ENCODE measurements around the gene ERMAP.
A peak's percentile ranks its signal among the peaks of the same experiment; 100 is the strongest.
"Not testable (repeated sequence)": the region's sequence is repeated elsewhere in the genome, so short reads cannot be mapped to it uniquely, and the experiment has no call there.

ERMAP gene

GRCh38 chr1:42807056-42807668, 9.8 kb upstream of the ERMAP start:
- no peak overlapping the region for H3K4me3 ChIP-seq (ENCODE audit: low read depth, low read length)

GRCh38 chr1:42814815-42815214, 2.1 kb upstream of the ERMAP start:
- H3K4me3 ChIP-seq (ENCODE audit: low read depth, low read length) = not testable (repeated sequence)

- peak overlapping the region; percentile 81 for H3K4me3 ChIP-seq (ENCODE audit: low read depth, low read length)
Observed at GRCh38 chr1:42815941-42816584, 859 bp upstream of the ERMAP start.

GRCh38 chr1:42817440-42817767, 482 bp downstream of the ERMAP start:
- H3K4me3 ChIP-seq (ENCODE audit: low read depth, low read length) = no peak overlapping the region

GRCh38 chr1:42817976-42818375, 1.1 kb downstream of the ERMAP start:
- no peak overlapping the region for H3K4me3 ChIP-seq (ENCODE audit: low read depth, low read length)

GRCh38 chr1:42820813-42821212, 3.9 kb downstream of the ERMAP start:
- H3K4me3 ChIP-seq (ENCODE audit: low read depth, low read length) = no peak overlapping the region

- no peak overlapping the region for H3K4me3 ChIP-seq (ENCODE audit: low read depth, low read length)
Observed at GRCh38 chr1:42821690-42822089, 4.8 kb downstream of the ERMAP start.

- no peak overlapping the region for H3K4me3 ChIP-seq (ENCODE audit: low read depth, low read length)
Observed at GRCh38 chr1:42822800-42823392, 6.0 kb downstream of the ERMAP start.

- H3K4me3 ChIP-seq (ENCODE audit: low read depth, low read length) = no peak overlapping the region
Observed at GRCh38 chr1:42824481-42825035, 7.6 kb downstream of the ERMAP start.

GRCh38 chr1:42825036-42825851, 8.3 kb downstream of the ERMAP start:
- H3K4me3 ChIP-seq (ENCODE audit: low read depth, low read length) = no peak overlapping the region

GRCh38 chr1:42830631-42831030, 13.7 kb downstream of the ERMAP start:
- H3K4me3 ChIP-seq (ENCODE audit: low read depth, low read length) = no peak overlapping the region

GRCh38 chr1:42831273-42831672, 14.4 kb downstream of the ERMAP start:
- H3K4me3 ChIP-seq (ENCODE audit: low read depth, low read length) = no peak overlapping the region

- no peak overlapping the region for H3K4me3 ChIP-seq (ENCODE audit: low read depth, low read length)
Observed at GRCh38 chr1:42832641-42833240, 15.8 kb downstream of the ERMAP start.

- H3K4me3 ChIP-seq (ENCODE audit: low read depth, low read length) = no peak overlapping the region
Observed at GRCh38 chr1:42833981-42834380, 17.1 kb downstream of the ERMAP start.

GRCh38 chr1:42834803-42835202, 17.9 kb downstream of the ERMAP start:
- H3K4me3 ChIP-seq (ENCODE audit: low read depth, low read length) = no peak overlapping the region

- no peak overlapping the region for H3K4me3 ChIP-seq (ENCODE audit: low read depth, low read length)
Observed at GRCh38 chr1:42835422-42835821, 18.5 kb downstream of the ERMAP start.

GRCh38 chr1:42837709-42838108, 20.8 kb downstream of the ERMAP start:
- no peak overlapping the region for H3K4me3 ChIP-seq (ENCODE audit: low read depth, low read length)

GRCh38 chr1:42838482-42839190, 21.7 kb downstream of the ERMAP start:
- no peak overlapping the region for H3K4me3 ChIP-seq (ENCODE audit: low read depth, low read length)

- H3K4me3 ChIP-seq (ENCODE audit: low read depth, low read length) = no peak overlapping the region
Observed at GRCh38 chr1:42841010-42841409, 24.1 kb downstream of the ERMAP start.

- no peak overlapping the region for H3K4me3 ChIP-seq (ENCODE audit: low read depth, low read length)
Observed at GRCh38 chr1:42841440-42842147, 24.7 kb downstream of the ERMAP start.

Measured in iPS-11a (cell line).